ENCODE data around the gene MYO18A.

GRCh38 chr17:29147682-29148081 is 32.5 kb downstream of the MYO18A start:
- no peak for TF ChIP-seq CTCF (IDR thresholded peaks at IDR 0.05 in 2 of 3, conservative IDR thresholded peaks at IDR 0.05 in 1 of 3; ENCODE audit: borderline replicate concordance in 1 of 3, insufficient read depth in 1 of 3, low read depth in 2 of 3, low read length in 2 of 3)
- TF ChIP-seq POLR2AphosphoS5 (IDR thresholded peaks at IDR 0.05; ENCODE audit: low read depth, low read length), result no peak
- TF ChIP-seq EZH2phosphoT487 (IDR thresholded peaks at IDR 0.05; ENCODE audit: borderline replicate concordance), result no peak
- TF ChIP-seq TCF7L2 (IDR thresholded peaks at IDR 0.05; ENCODE audit: borderline replicate concordance, extremely low read depth, insufficient read depth, insufficient read length), result no peak
- no peak for TF ChIP-seq SP1 (IDR thresholded peaks at IDR 0.05; ENCODE audit: low read depth)
- no peak for TF ChIP-seq POLR2A (IDR thresholded peaks at IDR 0.05; ENCODE audit: borderline replicate concordance, extremely low read depth, insufficient read depth, insufficient read length)
- no peak for TF ChIP-seq REST (IDR thresholded peaks at IDR 0.05; ENCODE audit: low read depth)
- TF ChIP-seq YY1 (IDR thresholded peaks at IDR 0.05; ENCODE audit: extremely low read depth, insufficient replicate concordance, low read depth, low read length), result no peak
- no peak for TF ChIP-seq SRF (IDR thresholded peaks at IDR 0.05; ENCODE audit: low read depth)
- TF ChIP-seq ELF1 (IDR thresholded peaks at IDR 0.05; ENCODE audit: borderline replicate concordance, low read depth), result no peak
- no peak for TF ChIP-seq EZH2 (IDR thresholded peaks at IDR 0.05)
- no peak for TF ChIP-seq ZFX (IDR thresholded peaks at IDR 0.05)
- no peak for TF ChIP-seq ZNF274 (IDR thresholded peaks at IDR 0.05; ENCODE audit: low read depth, low read length)
- TF ChIP-seq JUND (IDR thresholded peaks at IDR 0.05), result no peak

All from HCT116 (cell line).